ENCODE results near the gene STK11IP.

Gene STK11IP

GRCh38 chr2:219597552-219598307, at the start of gene STK11IP:
TSS of gene STK11IP (plus strand) at chr2:219597857. CDS start at chr2:219598120, 263 bp downstream.
- DNase-seq, result peak; percentile 91 to 92

DNA sequence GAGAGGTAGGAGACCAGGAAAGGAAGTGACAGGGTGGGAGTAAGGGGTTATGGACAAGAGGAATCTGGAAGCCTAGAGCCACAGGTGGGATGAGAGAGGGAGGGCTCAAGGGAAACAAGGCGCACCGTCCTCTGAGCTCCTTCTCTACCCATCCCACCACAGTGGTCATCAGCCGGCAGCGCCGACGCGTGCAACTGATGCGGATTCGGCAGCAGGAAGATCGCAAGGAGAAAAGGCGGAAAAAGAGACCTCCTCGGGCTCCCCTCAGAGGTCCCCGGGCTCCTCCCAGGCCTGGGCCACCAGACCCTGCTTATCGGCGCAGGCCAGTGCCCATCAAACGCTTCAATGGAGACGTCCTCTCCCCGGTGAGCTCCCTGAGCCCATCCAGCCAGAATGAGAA, 48.7 kb upstream of the STK11IP start:
- DNase-seq, result no peak

GRCh38 chr2:219549619-219550018, 48.0 kb upstream of the STK11IP start:
- no peak for DNase-seq

DNA sequence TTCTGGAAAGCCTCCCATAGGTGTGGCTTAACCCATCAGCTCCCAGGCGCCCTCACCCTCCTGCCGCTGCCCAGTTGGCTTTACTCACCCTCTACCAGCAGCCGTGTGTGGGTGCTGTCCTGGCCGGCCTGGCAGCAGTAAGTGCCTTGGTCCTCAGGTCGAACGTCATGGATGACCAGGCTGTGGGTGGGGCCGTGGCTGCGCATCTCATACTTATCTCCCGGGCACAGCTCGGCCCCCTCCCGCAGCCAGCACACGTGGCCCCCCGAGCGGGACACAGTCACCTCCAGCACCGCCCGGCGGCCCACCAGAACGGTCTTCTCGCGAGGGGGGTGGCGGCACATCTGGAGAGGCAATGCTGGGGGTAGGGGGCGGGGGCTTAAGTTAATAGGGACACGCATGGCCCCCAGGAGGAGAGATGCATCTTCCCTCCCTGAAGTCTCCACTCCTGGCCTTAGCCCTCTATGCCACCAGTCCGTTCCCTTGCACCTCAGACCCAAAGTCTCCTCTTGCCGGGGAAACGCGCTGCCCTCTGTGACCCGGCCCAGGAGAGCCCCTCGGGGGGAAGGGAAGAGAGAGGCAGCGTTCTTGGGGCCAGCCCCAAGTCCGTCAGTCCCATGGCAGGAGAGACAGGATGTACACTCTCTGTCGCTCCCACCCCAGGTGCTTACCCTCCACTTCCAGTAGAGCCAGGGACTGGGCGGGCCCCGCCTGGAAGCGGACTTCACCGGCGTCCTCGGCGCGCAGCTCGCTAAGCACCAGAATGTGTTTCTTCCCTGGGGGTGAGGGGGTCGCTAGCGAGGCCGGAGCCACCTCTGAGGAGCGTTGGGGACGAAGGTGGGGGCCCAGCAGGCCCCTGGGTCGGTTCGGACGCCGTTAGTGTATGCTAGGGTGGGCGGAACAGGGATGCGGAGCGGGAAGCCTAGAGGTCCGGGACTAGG, 45.9 kb upstream of the STK11IP start:
- DNase-seq, result no peak

GRCh38 chr2:219552382-219553167, 45.1 kb upstream of the STK11IP start:
- DNase-seq, result peak in 1 of 2 experiments; percentile 80

- no peak for DNase-seq
Observed at GRCh38 chr2:219553168-219553417, 44.6 kb upstream of the STK11IP start.

- DNase-seq, result no peak
Observed at GRCh38 chr2:219553463-219553963, 44.1 kb upstream of the STK11IP start.

- no peak for DNase-seq
Observed at GRCh38 chr2:219554350-219554749, 43.3 kb upstream of the STK11IP start.

GRCh38 chr2:219555956-219556355, 41.7 kb upstream of the STK11IP start:
- no peak for DNase-seq

DNA sequence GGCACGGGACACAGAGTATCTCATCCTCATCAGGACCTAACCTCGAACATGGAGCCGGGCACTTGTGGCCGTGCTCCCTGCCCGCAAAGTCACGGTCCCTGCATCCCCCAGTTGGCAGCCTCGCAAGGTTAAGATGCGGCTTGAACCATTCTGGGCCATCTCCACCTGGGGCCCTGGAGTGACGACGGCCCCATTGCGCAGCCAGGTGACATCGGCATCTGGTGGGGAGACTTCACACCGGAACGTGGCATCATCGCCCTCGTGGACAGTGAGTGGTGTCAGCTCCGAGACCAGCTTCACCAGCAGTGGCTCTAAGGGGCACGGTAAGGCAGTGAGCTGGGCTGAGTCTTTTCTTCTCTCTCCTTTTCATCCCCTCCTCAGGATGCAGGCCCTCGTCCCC, 41.2 kb upstream of the STK11IP start:
- DNase-seq, result no peak

GRCh38 chr2:219557320-219557719, 40.3 kb upstream of the STK11IP start:
- no peak for DNase-seq

DNA sequence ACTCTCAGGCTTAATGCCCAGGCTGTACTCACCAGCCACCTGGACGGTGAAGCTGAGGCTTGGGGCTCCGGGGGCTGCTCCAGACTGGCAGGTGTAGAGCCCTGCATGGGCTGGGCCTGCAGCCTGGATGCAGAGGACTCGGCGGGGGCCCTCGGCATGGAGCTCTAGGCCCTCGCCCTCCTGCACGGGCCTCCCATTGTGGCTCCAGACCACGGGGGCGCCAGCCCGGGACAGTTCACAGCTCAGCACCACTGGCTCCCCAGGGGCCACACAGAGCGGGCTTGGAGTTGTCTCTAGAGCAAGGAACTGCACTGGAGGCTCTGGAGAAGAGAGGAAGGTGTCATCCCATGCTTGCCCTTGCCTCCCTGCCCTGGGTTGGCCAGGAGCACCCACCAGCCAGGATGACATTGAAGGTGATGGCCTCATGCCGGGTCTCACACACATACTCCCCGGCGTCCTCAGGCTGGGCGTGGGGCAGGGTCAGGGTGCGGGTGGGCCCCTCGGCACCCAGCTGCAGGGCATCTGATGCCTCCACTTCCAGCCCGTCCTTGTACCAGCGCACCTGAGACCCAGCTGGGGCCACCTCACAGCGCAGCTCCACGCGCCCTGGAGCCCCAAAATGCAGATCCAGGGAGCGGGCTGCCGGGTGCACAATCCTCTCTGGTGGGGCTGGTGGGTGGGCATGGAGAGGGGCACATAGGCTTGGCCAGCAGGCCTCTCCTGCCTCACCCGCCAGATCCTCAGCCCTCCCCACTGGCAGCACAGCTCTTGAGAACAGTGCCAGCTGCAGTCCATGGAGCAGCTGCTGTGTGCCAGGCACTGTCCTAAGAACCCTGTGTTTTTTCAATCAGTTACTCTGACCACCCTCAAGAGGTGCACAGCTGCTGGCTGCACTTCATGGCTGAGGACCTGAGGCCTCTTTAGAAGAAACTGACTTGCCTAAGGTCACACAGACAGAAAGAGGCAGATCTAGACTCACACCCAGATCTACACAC, 39.6 kb upstream of the STK11IP start:
- DNase-seq, result no peak

DNA sequence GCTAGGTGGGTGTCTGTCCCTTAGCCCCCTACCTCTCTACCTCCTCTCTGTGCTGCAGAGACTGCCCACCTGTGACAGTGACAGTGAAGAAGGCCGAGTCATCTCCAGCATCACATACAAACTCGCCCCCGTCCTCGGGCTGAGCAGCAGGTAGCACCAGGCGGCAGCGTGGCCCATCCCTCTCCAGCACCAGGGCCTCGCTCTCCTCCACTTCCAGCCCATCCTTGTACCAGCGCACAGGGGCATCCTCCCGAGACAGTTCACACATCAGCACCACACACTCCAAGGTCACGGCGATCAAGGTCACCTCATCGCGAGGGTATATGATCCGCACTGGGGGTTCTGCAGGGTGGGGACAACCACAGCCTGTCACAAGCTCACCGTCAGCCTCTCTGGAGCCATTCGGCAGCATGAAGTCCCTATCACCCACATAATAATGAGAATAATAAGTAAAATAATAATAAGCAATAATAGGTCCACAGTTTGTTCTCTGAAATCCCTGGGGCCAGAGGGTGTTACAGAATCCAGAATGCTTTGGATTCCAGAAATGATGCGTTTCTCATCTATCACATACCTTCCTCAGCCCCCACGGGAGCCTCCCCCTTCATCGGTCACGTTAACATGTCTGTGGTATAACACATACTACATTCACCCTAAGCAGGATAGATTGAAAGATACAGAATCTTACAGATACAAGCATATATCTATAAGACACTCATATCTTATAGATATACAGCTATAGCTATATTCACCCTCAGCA, 38.3 kb upstream of the STK11IP start:
- DNase-seq, result no peak

DNA sequence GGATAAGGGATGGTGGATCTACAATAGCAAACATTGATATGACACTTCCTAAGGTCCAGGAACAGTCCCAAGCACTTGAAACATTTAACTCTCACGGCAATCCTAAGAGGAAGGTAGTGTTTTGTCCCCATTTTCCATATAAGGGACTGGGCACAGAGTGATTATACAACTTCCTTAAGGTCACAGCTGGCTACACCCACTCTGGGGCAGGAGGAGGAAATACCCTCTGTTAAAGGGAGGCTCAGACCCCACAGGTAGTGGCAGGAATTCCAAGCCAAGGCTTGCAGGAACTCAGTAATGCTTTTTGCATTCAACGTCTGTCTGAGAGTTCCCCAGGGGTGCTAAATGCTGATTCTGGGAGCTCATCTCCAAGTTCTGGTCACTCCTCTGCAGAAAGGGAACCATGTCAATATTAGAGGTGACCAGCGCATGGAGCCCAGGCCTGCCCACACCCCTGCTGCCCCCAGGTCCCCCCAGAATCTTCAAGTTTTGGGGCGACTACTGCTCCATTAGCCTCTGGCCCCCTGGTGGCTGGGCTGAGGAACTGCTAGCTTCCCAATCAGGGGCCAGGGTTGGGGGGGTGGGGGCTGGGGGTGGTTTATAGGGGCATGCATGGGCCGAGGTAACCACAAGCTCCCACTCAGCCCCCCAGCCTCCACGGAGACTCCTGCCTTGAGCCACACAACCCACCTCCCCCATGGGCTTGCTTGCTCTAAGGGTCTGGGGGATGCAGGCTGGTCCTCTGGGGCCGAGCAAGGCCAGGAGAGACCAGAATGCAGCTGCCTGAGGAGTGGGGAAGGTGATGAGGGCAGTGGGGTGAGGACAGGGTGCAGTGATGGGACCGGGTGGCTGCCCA, 37.4 kb upstream of the STK11IP start:
- DNase-seq, result no peak

- DNase-seq, result no peak
Observed at GRCh38 chr2:219560893-219561178, 36.8 kb upstream of the STK11IP start.

- DNase-seq, result no peak
Observed at GRCh38 chr2:219561179-219562048, 36.2 kb upstream of the STK11IP start.

DNA sequence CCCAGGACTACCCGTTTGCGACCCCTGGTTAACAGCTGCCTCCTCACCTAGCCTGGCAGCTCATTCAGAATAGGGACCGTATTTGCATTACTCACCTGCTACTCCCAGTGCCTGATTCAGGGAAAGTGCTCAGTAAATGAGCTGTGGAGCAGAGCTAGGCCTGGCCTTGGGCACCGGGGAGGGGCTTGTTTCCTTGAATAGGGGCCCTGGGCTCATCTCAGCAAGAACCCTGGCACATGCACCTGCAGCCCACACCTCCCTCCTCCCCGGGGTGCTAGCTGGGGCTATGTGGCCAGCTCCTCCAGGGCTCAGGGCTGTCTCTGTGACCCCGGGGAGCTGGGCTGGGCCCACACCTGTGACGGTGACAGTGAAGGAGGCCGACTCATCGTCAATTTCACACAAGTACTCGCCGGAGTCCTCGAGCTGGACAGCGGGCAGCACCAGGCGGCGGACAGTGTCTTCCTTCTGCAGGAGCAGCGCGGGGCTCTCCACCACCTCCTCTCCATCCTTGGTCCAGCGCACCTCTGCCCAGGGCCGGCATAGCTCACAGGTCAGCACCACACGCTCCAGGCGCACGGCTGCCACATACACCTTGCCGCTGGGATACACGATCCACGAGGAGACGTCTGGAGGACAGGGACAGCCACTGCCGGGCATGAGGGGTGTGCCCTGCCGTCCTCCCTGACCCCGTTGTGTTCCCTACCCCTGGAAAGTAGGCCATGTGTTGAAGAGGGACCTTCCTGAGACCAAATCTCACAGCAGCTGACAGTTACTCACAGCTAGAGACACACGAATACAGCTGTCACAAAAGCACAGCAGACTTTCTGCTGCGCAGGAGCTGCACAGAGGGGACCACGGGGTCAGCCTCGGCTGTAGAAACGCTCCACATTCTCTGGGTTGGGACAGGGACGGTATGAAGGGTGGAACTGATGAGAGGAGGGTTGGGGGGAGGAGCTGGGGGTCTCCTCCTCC, 35.3 kb upstream of the STK11IP start:
- DNase-seq, result no peak

GRCh38 chr2:219563271-219563928, 34.3 kb upstream of the STK11IP start:
- DNase-seq, result no peak

All from NCI-H446 (cell line).